ENCODE data around the gene PHF1. TPM values are rescaled to one million over a fixed set of nuclear protein-coding genes. Genes with fewer than 3 reads are reported as not detected.

PHF1 gene
- total and polyA plus RNA-seq, 10 donors: 83.0 to 181 (median 105) TPM

DNA sequence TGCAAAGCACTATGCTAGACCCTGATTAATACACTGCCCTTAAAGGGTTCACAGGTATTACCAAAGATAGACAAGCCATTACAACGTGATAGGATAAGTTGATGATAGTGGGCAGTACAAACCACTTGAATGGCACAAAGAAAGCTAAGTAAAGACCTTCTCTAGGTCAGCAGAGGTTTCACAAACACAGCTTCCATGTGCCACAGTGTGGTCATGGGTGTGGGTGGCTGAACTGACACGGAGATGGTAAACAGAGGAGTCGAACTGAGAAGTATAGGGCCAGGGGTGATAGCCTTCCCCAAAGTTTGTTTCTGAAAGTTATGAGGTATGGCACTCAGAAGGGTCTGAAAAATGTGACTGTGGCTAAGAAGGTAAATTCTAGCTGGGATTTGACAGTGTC, 47.9 kb downstream of the PHF1 start:
- intact Hi-C loops (cut with DNase I; ENCODE audit: low total_unique reads): loop anchor here (10.0 kb wide), 1 partner anchor 186 kb away; no protein-coding TSS in a partner anchor
- H3K36me3 ChIP-seq: peaks cover 0 to 25% (median 7%) of the 10 kb centered on the region in 6 donors
- no peaks in the 10 kb centered on the region for H3K9me3 ChIP-seq
- 75 to 88% (median 85%) methylated on average over 3 of the region's 3 CpGs for WGBS, 5 donors
- peaks cover 9 to 24% (median 14%) of the 10 kb centered on the region in 6 donors for H3K4me1 ChIP-seq
- no peak for DNase-seq
- no peaks in the 10 kb centered on the region for H3K27me3 ChIP-seq (replicated peaks in 1 of 7)
- H3K27ac ChIP-seq: no peak overlapping the region
- no peak overlapping the region for H3K4me3 ChIP-seq
- no peak for TF ChIP-seq CTCF (IDR thresholded peaks at IDR 0.05 in 8 of 11, conservative IDR thresholded peaks at IDR 0.05 in 3 of 11)
- no peak for TF ChIP-seq POLR2A (IDR thresholded peaks at IDR 0.05)
- TF ChIP-seq POLR2AphosphoS5 (IDR thresholded peaks at IDR 0.05): no peak

GRCh38 chr6:33459226-33459625, 48.4 kb downstream of the PHF1 start:
- H3K27ac ChIP-seq: no peak overlapping the region
- 86 to 98% (median 93%) methylated on average over 2 of the region's 2 CpGs for WGBS, 5 donors

More at GRCh38 chr6:33459226-33459625, 48.4 kb downstream of the PHF1 start:
- peaks cover 0 to 25% (median 7%) of the 10 kb centered on the region in 6 donors for H3K36me3 ChIP-seq
- no peak for DNase-seq
- intact Hi-C loops (cut with DNase I; ENCODE audit: low total_unique reads): loop anchor here (10.0 kb wide), 1 partner anchor 186 kb away; no protein-coding TSS in a partner anchor
- H3K27me3 ChIP-seq (replicated peaks in 1 of 7): no peaks in the 10 kb centered on the region
- H3K9me3 ChIP-seq: no peaks in the 10 kb centered on the region
- peaks cover 8 to 19% (median 11%) of the 10 kb centered on the region in 6 donors for H3K4me1 ChIP-seq
- H3K4me3 ChIP-seq: no peak overlapping the region
- TF ChIP-seq POLR2A (IDR thresholded peaks at IDR 0.05): no peak

Small RNAs within 50 kb of the gene (microRNA-seq; reads per million reads assigned to microRNA genes)
- gene MIR5004: 0 reads per million in 3 donors

Small RNAs within 50 kb of the gene (small RNA-seq; reads per million reads assigned to genes)
- gene RPL35AP4 (0 reads per million in 4 donors), gene ZBTB9 (0 reads per million in 4 donors)

Other genes with a start within 250 kb of the PHF1 start
- gene COL11A2, start 218.5 kb upstream of the PHF1 start, total RNA-seq: 1 to 10 TPM in 6 of 7 donors, under 1 TPM in 1; 0.79 to 2.4 (median 1.3) TPM
- 1 to 10 TPM in 2 of 3 donors, under 1 TPM in 1; 0.68 to 2.2 (median 1.8) TPM for gene COL11A2, start 218.5 kb upstream of the PHF1 start, polyA plus RNA-seq
- 10 to 100 TPM; 30.9 to 66.8 (median 54.2) TPM for gene RXRB, start 210.3 kb upstream of the PHF1 start, total RNA-seq
- gene RXRB, start 210.3 kb upstream of the PHF1 start, polyA plus RNA-seq: 10 to 100 TPM; 29.1 to 72.4 (median 53.0) TPM
- 10 to 100 TPM; 42.8 to 58.7 (median 48.8) TPM for gene SLC39A7, start 210.1 kb upstream of the PHF1 start, total RNA-seq
- 10 to 100 TPM; 28.8 to 42.3 (median 33.8) TPM for gene SLC39A7, start 210.1 kb upstream of the PHF1 start, polyA plus RNA-seq
- gene HSD17B8, start 206.4 kb upstream of the PHF1 start, total RNA-seq: 10 to 100 TPM in 5 of 7 donors, 1 to 10 TPM in 2; 8.7 to 20.1 (median 14.9) TPM
- gene HSD17B8, start 206.4 kb upstream of the PHF1 start, polyA plus RNA-seq: 10 to 100 TPM; 15.8 to 24.1 (median 16.5) TPM
- 10 to 100 TPM; 13.4 to 37.8 (median 29.6) TPM for gene RING1, start 202.5 kb upstream of the PHF1 start, total RNA-seq
- 10 to 100 TPM; 29.2 to 42.3 (median 32.5) TPM for gene RING1, start 202.5 kb upstream of the PHF1 start, polyA plus RNA-seq
- gene VPS52, start 139.1 kb upstream of the PHF1 start, total RNA-seq: 10 to 100 TPM; 51.0 to 87.7 (median 59.1) TPM
- gene VPS52, start 139.1 kb upstream of the PHF1 start, polyA plus RNA-seq: 10 to 100 TPM; 31.7 to 51.0 (median 48.5) TPM
- 1,000 to 10,000 TPM; 1,471 to 2,906 (median 2,449) TPM for gene RPS18, start 138.9 kb upstream of the PHF1 start, total RNA-seq
- over 10,000 TPM in 2 of 3 donors, 1,000 to 10,000 TPM in 1; 8,573 to 17,605 (median 14,270) TPM for gene RPS18, start 138.9 kb upstream of the PHF1 start, polyA plus RNA-seq
- gene B3GALT4, start 133.9 kb upstream of the PHF1 start, total RNA-seq: 10 to 100 TPM; 17.6 to 31.6 (median 27.1) TPM
- gene B3GALT4, start 133.9 kb upstream of the PHF1 start, polyA plus RNA-seq: 10 to 100 TPM; 11.5 to 17.7 (median 13.5) TPM
- 10 to 100 TPM; 30.5 to 53.1 (median 43.6) TPM for gene WDR46, start 121.8 kb upstream of the PHF1 start, total RNA-seq
- 100 to 1,000 TPM in 1 of 3 donors, 10 to 100 TPM in 2; 52.6 to 101 (median 96.1) TPM for gene WDR46, start 121.8 kb upstream of the PHF1 start, polyA plus RNA-seq
- 10 to 100 TPM; 11.3 to 35.7 (median 26.5) TPM for gene PFDN6, start 121.4 kb upstream of the PHF1 start, total RNA-seq
- gene PFDN6, start 121.4 kb upstream of the PHF1 start, polyA plus RNA-seq: 100 to 1,000 TPM; 150 to 169 (median 158) TPM
- gene RGL2, start 112.1 kb upstream of the PHF1 start, total RNA-seq: 100 to 1,000 TPM; 123 to 212 (median 146) TPM
- 100 to 1,000 TPM in 2 of 3 donors, 10 to 100 TPM in 1; 73.3 to 180 (median 133) TPM for gene RGL2, start 112.1 kb upstream of the PHF1 start, polyA plus RNA-seq
- gene TAPBP, start 96.9 kb upstream of the PHF1 start, total RNA-seq: 100 to 1,000 TPM; 238 to 292 (median 285) TPM
- gene TAPBP, start 96.9 kb upstream of the PHF1 start, polyA plus RNA-seq: 100 to 1,000 TPM in 1 of 3 donors, 10 to 100 TPM in 2; 42.6 to 101 (median 81.6) TPM
- gene ZBTB22, start 93.3 kb upstream of the PHF1 start, total RNA-seq: 10 to 100 TPM; 16.1 to 27.2 (median 20.1) TPM
- gene ZBTB22, start 93.3 kb upstream of the PHF1 start, polyA plus RNA-seq: 10 to 100 TPM; 10.8 to 19.8 (median 15.4) TPM
- gene DAXX, start 88.1 kb upstream of the PHF1 start, total RNA-seq: 10 to 100 TPM; 47.6 to 76.3 (median 67.9) TPM
- gene DAXX, start 88.1 kb upstream of the PHF1 start, polyA plus RNA-seq: 10 to 100 TPM; 47.8 to 59.3 (median 54.0) TPM
- 1 to 10 TPM; 1.2 to 9.2 (median 6.6) TPM for gene KIFC1, start 19.2 kb upstream of the PHF1 start, total RNA-seq
- gene KIFC1, start 19.2 kb upstream of the PHF1 start, polyA plus RNA-seq: 10 to 100 TPM in 1 of 3 donors, 1 to 10 TPM in 2; 1.3 to 11.3 (median 3.7) TPM
- 100 to 1,000 TPM; 113 to 149 (median 130) TPM for gene CUTA, start 7.1 kb downstream of the PHF1 start, total RNA-seq
- gene CUTA, start 7.1 kb downstream of the PHF1 start, polyA plus RNA-seq: 100 to 1,000 TPM; 198 to 225 (median 206) TPM
- gene SYNGAP1, start 9.1 kb downstream of the PHF1 start, total RNA-seq: 10 to 100 TPM; 20.1 to 30.8 (median 25.9) TPM
- 10 to 100 TPM in 1 of 3 donors, 1 to 10 TPM in 2; 3.6 to 14.7 (median 4.6) TPM for gene SYNGAP1, start 9.1 kb downstream of the PHF1 start, polyA plus RNA-seq
- 1 to 10 TPM; 4.4 to 8.4 (median 6.1) TPM for gene ZBTB9, start 43.6 kb downstream of the PHF1 start, total RNA-seq
- 1 to 10 TPM; 3.6 to 5.3 (median 4.3) TPM for gene ZBTB9, start 43.6 kb downstream of the PHF1 start, polyA plus RNA-seq
- gene BAK1, start 169.3 kb downstream of the PHF1 start, total RNA-seq: 10 to 100 TPM; 22.6 to 34.4 (median 28.3) TPM
- 10 to 100 TPM; 14.9 to 32.2 (median 20.6) TPM for gene BAK1, start 169.3 kb downstream of the PHF1 start, polyA plus RNA-seq
- 10 to 100 TPM; 42.1 to 95.6 (median 68.1) TPM for gene ITPR3, start 210.3 kb downstream of the PHF1 start, total RNA-seq
- 10 to 100 TPM in 2 of 3 donors, 1 to 10 TPM in 1; 9.9 to 37.9 (median 20.0) TPM for gene ITPR3, start 210.3 kb downstream of the PHF1 start, polyA plus RNA-seq